Measurements from ENCODE around the gene EIF3L. TPM values are rescaled to one million over a fixed set of nuclear protein-coding genes. Genes with fewer than 3 reads are reported as not detected.

Gene EIF3L
- total and polyA plus RNA-seq, 2 of the 8 experiments (the other 6 are each of a cell fraction or from before 2014, with no cell fraction given), result 639 to 886 TPM

GRCh38 chr22:37818409-37819104 lies 30.7 kb upstream of the EIF3L start:
- Histone ChIP-seq H4K5ac (ENCODE audit: insufficient read length, low read depth, low read length) (peak overlapping the region; percentile 19), H2AK5ac (ENCODE audit: low read depth, low read length) (peak overlapping the region; percentile 53; the same call in 1 of the 2 replicates), H3K4ac (replicated peaks; ENCODE audit: insufficient read length, low read depth, low read length) (peak overlapping the region; percentile 85), H3K9ac (replicated peaks in 1 of 4; ENCODE audit: extremely low read depth in 1 of 4, low read depth in 3 of 4, low read length in 3 of 4) (peak overlapping the region in 3 of 4 experiments; percentile 24 to 42 (median 35); a peak in 5 of 7 replicates), H3K23ac (ENCODE audit: insufficient read length) (no peak overlapping the region), H3K56ac (replicated peaks; ENCODE audit: insufficient read length, low read depth, low read length) (peak overlapping the region; percentile 84), H3K18ac (ENCODE audit: extremely low read depth, low read length) (peak overlapping the region; percentile 91), H2BK15ac (ENCODE audit: low read length) (peak overlapping the region; percentile 88; the same call in 1 of the 2 replicates), H2BK5ac (ENCODE audit: low read depth, low read length) (peak overlapping the region; percentile 84), H4K20me1 (replicated peaks in 1 of 2; ENCODE audit: control insufficient read depth in 1 of 2, insufficient read depth in 2 of 2, low read length in 2 of 2) (peaks cover 0 to 2% of the 10 kb centered on the region in 2 experiments), H2BK120ac (replicated peaks; ENCODE audit: low read depth, low read length) (no peak overlapping the region), H3K14ac (ENCODE audit: insufficient read length) (no peak overlapping the region), H2BK20ac (ENCODE audit: low read length) (no peak overlapping the region), H3K4me1 (replicated peaks in 1 of 4; ENCODE audit: control insufficient read depth in 3 of 4, insufficient read depth in 4 of 4, low read length in 3 of 4) (peaks cover 5 to 32% (median 25%) of the 10 kb centered on the region in 4 experiments), H3K4me2 (ENCODE audit: insufficient read depth in 1 of 2, low read depth in 2 of 2, low read length in 2 of 2) (peak overlapping the region; percentile 96 to 98), H2BK12ac (ENCODE audit: low read depth, low read length) (peak overlapping the region; percentile 97; the same call in 1 of the 2 replicates), H3K9me3 (ENCODE audit: insufficient read depth in 2 of 2, low read depth in 1 of 2, low read length in 1 of 2) (no peaks in the 10 kb centered on the region), H3K23me2 (ENCODE audit: low read depth, low read length) (peaks cover 10% of the 10 kb centered on the region), H3K27ac (ENCODE audit: low read depth, low read length) (no peak overlapping the region), H3K36me3 (ENCODE audit: control insufficient read depth in 2 of 4, insufficient read depth in 4 of 4, low read length in 3 of 4) (peaks cover 0 to 9% (median 3%) of the 10 kb centered on the region in 4 experiments; a peak in 3 of 8 replicates), H4K91ac (replicated peaks; ENCODE audit: insufficient read length, low read length) (peak overlapping the region; percentile 48), H3K79me2 (ENCODE audit: control insufficient read depth in 1 of 2, insufficient read depth in 2 of 2, low read length in 2 of 2) (no peaks in the 10 kb centered on the region), H3K27me3 (replicated peaks in 1 of 4; ENCODE audit: control insufficient read depth in 3 of 4, extremely low read depth in 1 of 4, insufficient read depth in 3 of 4, low read length in 3 of 4) (peaks cover 0 to 26% (median 21%) of the 10 kb centered on the region in 4 experiments; a peak in 6 of 7 replicates), H2AFZ (ENCODE audit: low read length) (peak overlapping the region; percentile 43; the same call in 1 of the 2 replicates), H3K4me3 (ENCODE audit: extremely low read depth in 1 of 4, insufficient read depth in 2 of 4, low read depth in 3 of 4, low read length in 4 of 4) (peak overlapping the region; percentile 35 to 60 (median 46)), H3K79me1 (ENCODE audit: low read depth, low read length) (no peaks in the 10 kb centered on the region), H4K8ac (ENCODE audit: extremely low read depth, insufficient read depth, low read length) (peak overlapping the region; percentile 54)
- CTCF ChIA-PET (ENCODE audit: partially characterized antibody), result interaction anchor here (0.7 to 7.7 kb wide), 28 partner anchors 8 to 194 kb away, joined by 3 to 80 read pairs (median 6); partner anchors contain the start of genes ANKRD54, EIF3L, GCAT and MICALL1
- WGBS, 2 experiments (ENCODE audit: extremely low coverage in 1 of 2, insufficient coverage in 1 of 2, insufficient read length in 1 of 2, insufficient replicate concordance in 2 of 2, low coverage in 1 of 2, low lambda C conversion rate in 2 of 2, missing lambda C conversion rate in 1 of 2), result 3% methylated on average over 65 of the region's 68 CpGs; no CpG with 5 or more reads in 1 of the 2 experiments
- FAIRE-seq (no peak), DNase-seq (ENCODE audit: low read depth in 1 of 2, low spot score in 2 of 2) (peak in 1 of 2 experiments; percentile 81)
- POLR2A ChIA-PET (ENCODE audit: partially characterized antibody), result interaction anchor here (0.7 to 6.2 kb wide), 17 partner anchors 8 to 363 kb away, joined by 3 to 142 read pairs (median 5); partner anchors contain the start of genes ANKRD54, EIF3L, GCAT and PLA2G6
- TF ChIP-seq TAF1 (IDR thresholded peaks at IDR 0.05; ENCODE audit: low read depth, low read length) (0 out of 2 replicates have a peak, but pooled peaks have one; percentile 34), CBX8 (IDR thresholded peaks at IDR 0.05; ENCODE audit: borderline replicate concordance, low read depth, low read length) (no peak), E2F6 (IDR thresholded peaks at IDR 0.05) (peak; percentile 88), CREB1 (IDR thresholded peaks at IDR 0.05) (peak; percentile 27; the same call in 1 of the 2 replicates), RAD21 (IDR thresholded peaks at IDR 0.05 in 1 of 2, conservative IDR thresholded peaks at IDR 0.05 in 1 of 2; ENCODE audit: low read depth in 2 of 2, low read length in 2 of 2) (peak in 1 of 2 experiments; percentile 15; a peak in 1 of 4 replicates), POLR2AphosphoS5 (IDR thresholded peaks at IDR 0.05; ENCODE audit: low read depth, low read length) (no peak), CBX5 (IDR thresholded peaks at IDR 0.05; ENCODE audit: low read depth, low read length) (no peak), KDM1A (IDR thresholded peaks at IDR 0.05; ENCODE audit: borderline replicate concordance, low read length) (no peak), EZH2 (IDR thresholded peaks at IDR 0.05; ENCODE audit: low read depth, low read length, severe bottlenecking) (peak; percentile 46), FOSL1 (IDR thresholded peaks at IDR 0.05; ENCODE audit: insufficient read depth, low read depth, low read length) (no peak)
